Left lung (tissue), 10 donors: ENCODE measurements around the gene DLGAP1. TPM values are rescaled to one million over a fixed set of nuclear protein-coding genes. Genes with fewer than 3 reads are reported as not detected.

Experiments
- ATAC-seq: fragments of 200-7000 bp; cut with Tn5 transposase; one replicate; pipeline ENCODE4 v1.9.1; 2020; ENCODE audit warnings: moderate library complexity
- DNase-seq, 4 donors: peaks; one replicate each; pipeline ENCODE4 v3.0.0-alpha.2; 2013 to 2020
- H3K27ac ChIP-seq, 2 donors: fragments of 200-600 bp; sonication (generic) in 1 of 2; one replicate each; pipeline versions ENCODE4 v1.5.0 to v1.8.0; 2020 to 2021
- H3K27me3 ChIP-seq, 2 donors: fragments of 200-600 bp; sonication (generic) in 1 of 2; one replicate each; pipeline versions ENCODE4 v1.5.0 to v1.8.0; 2020 to 2021
- H3K36me3 ChIP-seq, 2 donors: fragments of 200-600 bp; sonication (generic) in 1 of 2; one replicate each; pipeline versions ENCODE4 v1.5.0 to v1.8.0; 2020 to 2021
- H3K4me1 ChIP-seq, 2 donors: fragments of 200-600 bp; one replicate each; pipeline ENCODE4 v1.8.0; 2021
- H3K4me3 ChIP-seq, 2 donors: fragments of 200-600 bp; sonication (generic) in 1 of 2; one replicate each; pipeline versions ENCODE4 v1.5.0 to v1.8.0; 2020 to 2021; ENCODE audit warnings: mild to moderate bottlenecking in 1 of 2
- H3K9me3 ChIP-seq, 2 donors: fragments of 200-600 bp; sonication (generic) in 1 of 2; one replicate each; pipeline versions ENCODE4 v1.5.0 to v1.8.0; 2020 to 2021
- CTCF ChIP-seq, 2 donors: fragments of 200-600 bp; sonication (generic) in 1 of 2; IDR thresholded peaks; one replicate each; pipeline versions ENCODE4 v1.5.0 to v1.8.0; 2021; ENCODE audit warnings: antibody characterized with exemption in 2 of 2
- intact Hi-C, 2 donors: fragments of 100-400 bp; cut with DNase I; formaldehyde crosslinking; loops; one replicate each; pipeline versions ENCODE4 v1.11.2 to v1.14.2; 2022
- polyA plus RNA-seq, 6 donors: library from polyadenylated mRNA; unstranded; fragments of 120-200 nt; gene quantifications; one replicate each; pipeline ENCODE4 v1.2.1, GENCODE V29; 2013; ENCODE audit not compliant: insufficient read length in 6 of 6
- total RNA-seq, 2 donors: library from RNA; stranded (reverse); fragmentation: NEBNext Ultra II Directional; extraction: Animal tissue kit (Norgen Biotek cat#: 25700); gene quantifications; one replicate each; pipeline ENCODE4 v1.2.1, GENCODE V29; 2021
- donor health status: DM: no; HTN: yes; CAD: no.
- donor health status: DM: no; HTN: no; CAD: no.

Gene DLGAP1
- total and polyA plus RNA-seq, 8 donors: 1.6 to 4.0 (median 2.1) TPM

- DNase-seq: no peak
- TF ChIP-seq CTCF (IDR thresholded peaks at IDR 0.05): no peak
- Histone ChIP-seq H3K27me3 (no peaks in the 10 kb centered on the region), H3K4me3 (no peak overlapping the region), H3K9me3 (no peaks in the 10 kb centered on the region), H3K36me3 (no peaks in the 10 kb centered on the region), H3K27ac (no peak overlapping the region), H3K4me1 (no peaks in the 10 kb centered on the region)
- ATAC-seq: no peak
- intact Hi-C loops: no loop called here
Measured at GRCh38 chr18:3554091-3554601, 901.0 kb downstream of the DLGAP1 start.

GRCh38 chr18:3552305-3552704 is 902.8 kb downstream of the DLGAP1 start:
- no peaks in the 10 kb centered on the region for H3K9me3 ChIP-seq
- no peak overlapping the region for H3K4me3 ChIP-seq
- no peak for TF ChIP-seq CTCF (IDR thresholded peaks at IDR 0.05)
- intact Hi-C loops: no loop called here
- no peaks in the 10 kb centered on the region for H3K4me1 ChIP-seq
- no peaks in the 10 kb centered on the region for H3K36me3 ChIP-seq
- DNase-seq (no peak), ATAC-seq (no peak)
- no peaks in the 10 kb centered on the region for H3K27me3 ChIP-seq
- H3K27ac ChIP-seq: no peak overlapping the region

- H3K9me3 ChIP-seq: no peaks in the 10 kb centered on the region
- no peak for TF ChIP-seq CTCF (IDR thresholded peaks at IDR 0.05)
Measured at GRCh38 chr18:3547891-3548615, 907.1 kb downstream of the DLGAP1 start.

GRCh38 chr18:3546106-3546505 is 909.0 kb downstream of the DLGAP1 start:
- H3K4me3 ChIP-seq: no peak overlapping the region
- H3K27me3 ChIP-seq: no peaks in the 10 kb centered on the region
- intact Hi-C loops: no loop called here
- TF ChIP-seq CTCF (IDR thresholded peaks at IDR 0.05): no peak
- H3K4me1 ChIP-seq: peaks cover 0 to 4% of the 10 kb centered on the region in 2 donors
- ATAC-seq: no peak
- no peaks in the 10 kb centered on the region for H3K9me3 ChIP-seq
- H3K36me3 ChIP-seq: no peaks in the 10 kb centered on the region
- DNase-seq: no peak
- H3K27ac ChIP-seq: no peak overlapping the region

More at GRCh38 chr18:3547891-3548615, 907.1 kb downstream of the DLGAP1 start:
- DNase-seq (no peak), ATAC-seq (no peak)
- Histone ChIP-seq H3K36me3 (no peaks in the 10 kb centered on the region), H3K27me3 (no peaks in the 10 kb centered on the region), H3K4me3 (no peak overlapping the region), H3K4me1 (no peaks in the 10 kb centered on the region), H3K27ac (no peak overlapping the region)
- intact Hi-C loops: no loop called here

GRCh38 chr18:3544537-3544936 is 910.6 kb downstream of the DLGAP1 start:
- intact Hi-C loops: no loop called here
- H3K4me3 ChIP-seq: no peak overlapping the region
- no peak for TF ChIP-seq CTCF (IDR thresholded peaks at IDR 0.05)

More at GRCh38 chr18:3544537-3544936, 910.6 kb downstream of the DLGAP1 start:
- H3K4me1 ChIP-seq: peaks cover 0 to 4% of the 10 kb centered on the region in 2 donors
- H3K27ac ChIP-seq: no peak overlapping the region
- no peaks in the 10 kb centered on the region for H3K36me3 ChIP-seq
- ATAC-seq (no peak), DNase-seq (no peak)
- no peaks in the 10 kb centered on the region for H3K9me3 ChIP-seq
- H3K27me3 ChIP-seq: no peaks in the 10 kb centered on the region
